GM10847 (cell line): Measurements from ENCODE around the gene PAK6.

Source experiments
- POLR2A ChIP-seq: IDR thresholded peaks from 2 replicates; pipeline ENCODE4 v1.6.1; 2011; ENCODE audit not compliant: insufficient read length; ENCODE audit errors: extremely low read depth

The PAK6 gene

DNA sequence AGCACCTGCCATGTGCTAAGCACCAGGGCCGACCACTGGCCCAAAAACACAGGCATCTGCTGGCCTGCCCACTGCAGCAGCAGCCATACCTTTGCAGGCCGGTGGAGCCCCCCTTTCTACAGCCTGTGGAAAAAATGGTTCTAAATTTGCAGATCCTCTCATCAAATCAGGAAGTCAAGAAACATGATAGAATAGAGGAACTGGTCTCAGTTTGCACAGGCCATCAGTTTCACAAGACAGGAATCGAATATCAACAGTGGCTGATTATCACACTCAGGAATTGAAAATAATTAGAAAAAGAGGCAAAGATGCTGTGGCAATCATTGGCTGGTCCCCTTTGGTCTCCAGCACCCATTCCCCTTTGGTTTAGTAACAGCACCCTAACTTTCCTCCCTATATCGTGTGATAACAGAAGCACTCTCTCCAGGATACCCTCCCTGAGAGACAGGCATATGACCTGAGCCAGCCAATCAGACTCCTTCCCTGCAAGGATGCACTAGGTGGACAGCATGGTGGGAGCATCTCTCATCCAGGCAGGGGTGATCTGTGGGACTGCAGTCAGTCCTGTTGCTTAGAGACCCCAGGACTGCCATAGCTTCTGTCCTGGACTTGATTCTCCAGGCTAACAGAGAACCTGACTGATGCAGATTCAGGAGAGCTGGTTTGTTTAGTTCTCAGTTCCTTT lies 3.5 kb upstream of the PAK6 start:
- no peak for TF ChIP-seq POLR2A

DNA sequence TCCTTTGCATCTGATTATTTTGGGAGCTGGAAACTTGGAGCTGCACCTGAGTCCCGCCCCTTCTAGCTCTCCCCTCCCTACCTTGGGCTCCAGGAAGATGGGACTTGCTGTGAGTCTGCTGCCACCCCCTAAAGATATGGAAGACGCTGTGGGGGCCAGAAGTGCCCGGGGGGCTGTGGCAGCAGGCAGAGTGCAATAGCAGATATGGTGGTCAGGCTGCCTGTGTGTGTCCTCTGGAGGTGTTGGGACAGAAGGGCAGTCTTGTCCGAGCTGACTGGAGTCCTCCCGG lies 485 bp downstream of the PAK6 start:
- no peak for TF ChIP-seq POLR2A

DNA sequence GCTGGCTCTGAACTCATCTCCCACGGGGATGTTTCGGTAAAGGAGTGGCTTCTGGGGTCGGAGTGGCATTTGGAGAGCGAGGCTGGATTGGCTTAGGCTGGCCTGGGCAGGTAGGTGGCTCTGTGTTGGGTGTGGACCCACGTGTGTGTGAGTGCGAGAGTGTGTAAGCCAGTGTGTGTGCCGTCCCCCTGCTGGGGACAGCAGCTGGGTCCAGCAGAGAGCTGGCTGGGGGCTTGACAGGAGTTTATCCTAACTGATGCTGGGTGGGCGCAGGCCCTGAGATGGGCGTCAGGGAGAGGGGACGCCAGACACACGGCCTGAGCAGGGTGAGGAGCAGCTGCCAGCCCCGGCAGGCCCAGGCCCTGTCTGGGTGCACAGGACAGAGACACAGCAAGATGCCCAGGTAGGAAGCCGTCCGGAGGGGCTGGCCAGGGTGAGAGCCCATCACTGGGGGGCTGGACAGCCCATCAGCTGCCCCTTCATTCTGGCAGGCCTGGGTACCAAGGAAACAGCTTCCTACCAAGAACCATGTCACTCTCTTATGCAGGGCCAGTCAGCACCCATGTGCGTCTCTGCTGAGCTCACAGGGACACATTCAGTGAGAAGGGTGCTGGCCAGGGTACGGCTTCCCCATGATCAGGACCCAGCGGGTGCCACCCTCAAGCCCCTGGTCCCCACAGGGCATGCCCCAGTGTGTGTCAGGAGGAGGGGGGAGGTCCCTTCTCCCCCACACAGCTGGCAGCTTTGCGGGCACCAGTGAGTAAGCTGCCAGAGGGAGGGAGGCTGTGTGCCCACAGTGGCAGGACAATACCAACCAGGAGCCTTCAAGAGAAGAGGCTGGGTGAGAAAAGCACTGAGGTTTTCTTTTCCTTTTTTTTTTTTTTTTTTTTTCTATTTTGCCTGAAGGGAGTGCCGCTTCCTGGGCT lies 1.1 kb downstream of the PAK6 start:
- TF ChIP-seq POLR2A: no peak

DNA sequence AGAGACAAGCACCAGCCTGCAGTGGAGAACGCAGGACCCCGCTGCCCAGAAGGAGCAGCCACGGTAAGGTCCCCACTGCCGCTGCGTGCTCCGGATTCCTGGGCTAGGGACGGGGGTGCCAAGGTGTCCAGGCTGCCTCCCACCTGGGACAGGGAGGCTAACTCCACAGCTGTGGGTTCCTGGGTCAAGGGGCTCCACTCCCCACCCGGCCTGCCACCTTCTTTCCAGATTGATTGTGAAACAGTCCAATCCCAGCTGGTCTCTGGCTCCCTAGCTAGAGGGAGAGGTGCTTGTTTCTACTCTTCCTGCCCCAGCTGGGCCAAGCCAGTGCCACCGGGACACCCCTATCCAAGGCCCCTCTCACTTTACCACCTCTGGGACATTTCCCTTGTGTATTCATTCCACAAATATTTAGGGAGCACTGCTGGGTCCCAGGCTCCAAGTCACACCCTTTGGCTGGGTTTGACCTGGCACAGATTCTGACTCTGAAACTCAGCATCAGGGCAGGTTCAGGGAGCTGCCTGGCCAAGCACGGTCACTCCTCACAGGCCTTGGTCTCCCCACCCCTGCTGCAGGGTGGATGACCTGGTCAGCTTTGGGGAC lies 1.9 kb downstream of the PAK6 start:
- no peak for TF ChIP-seq POLR2A

DNA sequence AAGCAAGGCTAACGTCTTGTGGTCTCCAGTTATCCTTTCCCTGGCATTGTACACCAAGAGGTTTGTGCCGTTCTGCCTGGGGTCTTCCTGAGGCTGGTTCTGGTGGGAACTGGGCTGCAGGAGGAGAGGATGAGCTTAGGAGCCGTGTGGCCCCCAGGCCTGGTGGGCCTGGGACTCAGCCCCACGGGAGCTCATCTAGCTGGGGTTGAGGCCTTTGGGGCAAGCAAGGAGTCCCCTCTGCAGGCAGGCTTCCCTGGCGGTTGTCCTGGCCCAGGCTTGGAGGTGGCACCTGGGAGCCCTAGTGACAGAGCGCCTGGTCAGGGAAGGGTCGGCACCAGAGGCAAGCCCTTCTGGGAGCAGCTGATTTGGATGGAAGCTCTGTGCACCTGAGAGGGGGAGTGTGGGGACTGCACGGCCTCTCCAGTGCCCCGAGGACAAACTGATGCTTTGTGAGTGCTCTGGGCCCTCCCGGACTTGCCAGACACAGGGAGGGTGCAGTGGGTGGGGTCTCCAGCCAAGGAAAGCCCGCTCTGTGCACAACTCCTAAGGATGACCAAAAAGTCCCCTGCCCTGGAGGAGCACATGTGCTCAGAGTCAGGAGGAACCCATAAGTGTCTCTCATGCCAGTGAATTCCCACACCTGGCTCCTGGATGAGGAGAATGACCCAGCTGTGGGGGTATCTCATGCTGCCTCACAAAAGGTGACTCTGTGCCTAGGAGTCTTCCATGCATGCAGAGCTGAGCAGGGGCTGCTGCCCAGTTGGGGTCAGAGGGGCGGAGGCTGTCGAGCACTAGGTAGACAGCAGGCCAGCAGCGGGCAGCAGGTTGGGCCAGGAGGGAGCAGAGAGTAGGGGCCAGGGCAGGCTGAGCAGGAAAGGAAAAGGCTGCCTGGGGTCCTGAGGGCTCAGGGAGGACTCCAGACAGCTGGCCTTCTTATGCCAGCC lies 2.7 kb downstream of the PAK6 start:
- TF ChIP-seq POLR2A: no peak

DNA sequence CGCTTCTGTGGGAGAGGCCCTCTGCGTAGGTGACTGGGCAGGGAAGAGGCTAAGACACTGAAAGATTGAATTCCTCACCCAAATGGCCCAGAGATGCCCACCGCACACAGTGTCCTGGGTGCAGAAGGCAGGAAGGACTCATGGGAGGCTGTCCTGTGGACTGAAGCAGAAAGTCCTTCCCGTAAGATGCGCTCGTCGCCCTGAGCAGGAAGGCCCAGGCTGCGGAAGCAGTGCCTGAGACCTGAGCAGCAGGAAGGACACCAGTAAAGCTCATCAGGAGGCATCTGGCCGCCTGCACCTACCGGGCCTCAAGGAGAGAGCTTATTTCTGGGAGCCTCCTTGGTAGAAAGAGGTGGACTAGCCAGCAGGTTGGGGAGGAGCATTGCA lies 3.3 kb downstream of the PAK6 start:
- no peak for TF ChIP-seq POLR2A

DNA sequence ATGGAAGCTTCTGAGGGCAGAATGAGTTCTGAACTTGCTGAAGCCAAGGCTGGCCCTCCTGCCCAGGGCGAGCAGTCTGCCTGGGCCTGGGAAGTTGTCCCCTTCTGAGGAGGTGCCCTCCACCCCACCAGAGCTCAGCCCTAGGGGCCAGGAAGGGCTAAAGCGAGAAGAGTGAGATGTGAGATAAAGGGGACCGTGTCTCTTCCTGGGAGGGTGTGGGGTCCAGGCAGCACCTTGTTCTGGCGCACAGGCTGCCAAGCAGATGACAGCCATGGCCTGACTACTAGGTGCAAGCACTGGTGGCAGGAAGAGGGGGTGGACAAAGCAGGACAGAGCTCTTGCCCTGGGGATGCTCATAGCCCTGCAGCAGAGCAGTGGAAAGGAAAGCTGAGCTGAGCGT lies 3.7 kb downstream of the PAK6 start:
- TF ChIP-seq POLR2A: no peak

DNA sequence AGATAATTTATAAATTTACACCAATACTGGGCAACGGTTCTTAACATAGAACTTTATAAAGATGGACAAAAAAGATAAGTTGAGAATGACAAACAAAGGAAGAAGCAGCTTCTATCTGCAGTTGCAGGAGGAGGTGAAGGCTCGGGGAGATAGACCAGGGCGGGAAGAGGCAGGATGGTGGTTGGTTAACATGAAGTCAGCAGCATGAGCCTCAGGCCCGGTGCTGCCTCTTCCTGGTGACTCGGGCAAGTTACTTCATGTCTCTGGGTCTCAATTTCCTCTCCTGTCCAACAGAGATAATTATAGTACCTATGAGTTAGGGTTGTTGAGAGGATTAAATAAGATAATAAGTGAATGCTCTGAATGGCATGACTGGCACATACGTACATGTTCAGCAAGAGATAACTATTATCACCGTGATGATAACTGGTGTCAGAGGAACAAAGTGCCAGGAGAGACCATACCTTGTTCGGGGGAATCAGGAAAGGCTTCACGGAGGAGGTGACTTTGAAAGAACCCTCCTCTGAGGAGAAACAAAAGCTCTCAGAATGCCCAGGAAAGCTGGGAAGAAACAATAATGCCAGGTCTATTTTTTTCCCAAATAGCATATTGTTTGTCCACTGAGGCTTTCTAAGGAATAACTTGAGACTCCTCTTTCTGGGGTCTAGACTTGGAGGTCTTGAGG lies 4.4 kb downstream of the PAK6 start:
- no peak for TF ChIP-seq POLR2A

DNA sequence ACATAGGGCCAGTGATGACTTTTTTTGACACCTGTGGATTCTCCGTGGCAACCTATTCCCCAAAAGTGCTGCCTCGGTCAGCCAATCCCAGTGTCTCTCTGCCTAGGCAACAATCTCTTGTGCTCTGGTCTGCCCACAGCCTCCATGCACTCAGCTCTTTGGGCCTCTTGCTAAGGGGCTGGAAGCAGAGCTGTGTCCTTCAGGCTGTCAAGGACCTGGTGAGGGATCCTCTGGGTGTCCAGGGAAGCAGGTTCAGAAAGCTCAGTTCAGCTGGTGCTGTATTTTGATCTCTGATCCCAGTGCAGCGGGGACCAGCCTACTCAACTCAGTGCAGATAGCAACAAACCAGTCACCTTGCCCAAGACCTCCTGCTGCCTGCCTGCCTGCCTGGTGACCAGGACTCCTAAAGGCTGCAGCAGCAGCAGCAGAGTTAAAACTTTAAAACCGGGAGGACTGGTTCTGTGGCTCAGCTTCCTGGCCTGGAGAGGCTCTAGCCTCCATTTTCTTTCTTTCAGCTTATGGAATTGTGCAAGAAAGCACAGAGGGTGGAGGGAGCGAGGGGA lies 6.2 kb downstream of the PAK6 start:
- no peak for TF ChIP-seq POLR2A

DNA sequence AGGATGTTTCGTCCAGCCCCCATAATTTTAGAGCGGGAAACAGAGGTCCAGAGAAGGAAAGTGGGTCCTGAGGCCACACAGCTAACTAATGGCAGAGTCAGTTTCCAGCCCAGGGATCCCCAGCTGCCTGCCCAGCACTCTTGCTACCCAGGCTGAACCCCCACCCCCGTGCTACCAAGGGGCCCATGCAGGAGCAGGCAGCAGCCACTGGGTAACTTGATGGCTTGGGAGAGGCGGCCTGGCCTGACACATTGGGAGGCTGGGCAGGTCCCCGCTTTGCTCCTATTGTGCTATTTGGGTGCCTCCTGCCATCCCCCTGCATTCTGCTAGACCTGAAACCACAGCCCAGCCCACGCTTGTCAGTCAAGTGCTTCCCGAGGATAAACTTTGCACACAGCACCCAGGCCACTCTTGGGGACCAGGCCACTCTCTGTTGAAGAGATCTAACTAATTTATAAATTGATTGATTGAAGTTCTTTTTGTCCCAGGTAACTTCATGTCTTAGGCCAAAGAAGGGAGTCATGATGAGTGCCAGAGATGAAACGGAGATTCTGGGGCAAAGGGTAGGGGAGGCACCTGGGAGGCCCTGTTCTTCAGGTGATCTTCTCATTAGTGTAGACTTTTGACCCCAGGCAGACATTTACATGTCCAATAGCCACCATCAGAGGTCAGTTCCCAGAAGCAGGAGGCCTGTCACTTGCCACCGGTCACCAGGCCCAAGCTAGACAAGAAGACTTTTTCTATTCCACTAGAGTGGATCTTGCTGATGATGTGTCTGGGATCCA lies 7.0 kb downstream of the PAK6 start:
- no peak for TF ChIP-seq POLR2A

DNA sequence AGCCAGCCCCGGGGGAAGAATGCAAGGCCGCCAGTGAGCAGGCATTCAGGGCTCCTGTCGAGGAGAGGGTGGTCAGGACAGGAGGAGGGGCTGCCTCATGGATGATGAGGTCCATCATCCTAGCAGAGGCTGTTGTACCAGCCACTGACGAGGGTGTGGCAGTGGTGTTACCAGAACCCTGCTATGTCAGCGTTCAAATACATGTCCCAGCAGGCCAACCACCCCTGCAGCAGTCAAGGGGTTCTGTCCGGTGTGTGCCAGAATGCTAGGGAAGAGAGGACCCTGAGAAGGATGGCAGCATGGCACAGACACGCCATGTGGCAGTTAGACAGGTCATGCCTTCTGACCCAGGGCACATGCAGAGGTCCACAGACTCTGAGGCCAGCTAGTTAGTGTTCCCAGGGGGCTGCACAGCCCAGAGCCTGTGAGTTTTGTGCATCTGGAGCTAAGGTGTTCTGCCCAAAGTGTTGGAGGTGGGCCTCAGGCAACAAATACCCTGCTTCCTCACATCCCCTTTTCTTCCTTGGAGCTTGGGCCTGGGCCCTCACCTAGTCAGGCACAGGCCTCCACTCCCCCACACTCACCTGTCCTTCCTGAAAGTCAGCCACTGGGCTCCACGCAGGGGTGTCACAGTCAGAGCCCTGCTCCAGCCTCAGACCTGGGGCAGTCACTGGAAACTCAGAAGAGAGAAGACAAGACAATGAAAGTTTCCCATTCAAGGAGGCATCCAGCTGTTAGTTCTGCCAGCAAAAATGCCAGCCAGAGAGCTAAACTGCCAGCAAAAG lies 7.8 kb downstream of the PAK6 start:
- no peak for TF ChIP-seq POLR2A

DNA sequence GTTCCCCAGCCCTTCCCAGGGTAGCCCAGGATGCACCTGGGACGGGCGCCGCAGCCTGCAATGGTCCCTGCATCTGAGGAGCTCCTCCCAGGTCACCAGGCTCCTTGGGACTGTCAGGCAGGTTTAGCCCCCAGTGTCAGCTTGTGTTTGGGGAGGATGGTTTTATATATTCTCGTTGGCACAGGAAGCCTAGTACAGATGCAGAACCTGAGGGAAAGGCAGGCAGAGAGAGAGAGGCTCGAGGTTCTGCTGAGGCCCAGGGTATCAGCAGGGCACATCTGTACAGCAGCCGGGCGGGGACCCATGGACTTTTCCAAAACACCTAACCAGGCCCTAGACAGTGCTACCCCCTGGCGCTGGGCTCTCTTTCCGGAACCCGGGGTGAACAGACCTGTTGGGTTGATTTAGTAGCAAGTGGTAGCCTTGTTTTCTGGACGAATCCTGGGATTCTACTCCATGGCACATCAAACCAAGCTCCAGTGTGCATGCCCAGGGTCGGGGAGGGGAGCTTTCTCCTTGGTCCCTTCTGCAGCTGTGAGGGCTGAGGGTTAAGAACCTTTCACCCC lies 8.6 kb downstream of the PAK6 start:
- no peak for TF ChIP-seq POLR2A
